PC-9 (cell line): ENCODE measurements around the gene SAMD5. TPM values are rescaled to one million over a fixed set of nuclear protein-coding genes. Genes with fewer than 3 reads are reported as not detected.
A peak's percentile ranks its signal among the peaks of the same experiment; 100 is the strongest.

ENCODE experiments used
- BruUV-seq: library from RNA; stranded (reverse); fragments of 400-500 nt; replicated peaks from 2 replicates; lab custom pipeline; 2021; lab: Mats Ljungman, UMichigan
- CTCF ChIA-PET: fragments of 300-600 bp; sonication (Branson Sonifier 250); formaldehyde crosslinking; loops from one replicate; lab custom pipeline; 2022; ENCODE audit warnings: antibody characterized with exemption; lab: Charles Lee
- POLR2A ChIA-PET: fragments of 300-600 bp; sonication (Branson Sonifier 250); formaldehyde crosslinking; loops from one replicate; lab custom pipeline; 2022; ENCODE audit warnings: antibody characterized with exemption; ENCODE audit not compliant: unreplicated experiment; lab: Charles Lee
- DNase-seq, 2 experiments: peaks; one replicate each; pipeline versions ENCODE4 v3.0.0 to v3.0.0-alpha.2; 2015 to 2022; ENCODE audit warnings: mixed read lengths in 1 of 2
- H2AFZ ChIP-seq: fragments of 200-600 bp; sonication (generic); 2 replicates; pipeline ENCODE4 v1.8.1; 2017; ENCODE audit warnings: antibody characterized with exemption
- H3F3A ChIP-seq: fragments of 200-600 bp; sonication (generic); 2 replicates; pipeline ENCODE4 v1.8.1; 2017; ENCODE audit warnings: antibody characterized with exemption, mild to moderate bottlenecking, low read depth; ENCODE audit not compliant: insufficient read depth
- H3K27ac ChIP-seq: fragments of 200-600 bp; sonication (generic); 2 replicates; pipeline ENCODE4 v1.6.1; 2016; ENCODE audit warnings: mixed run types
- H3K27me3 ChIP-seq: fragments of 200-600 bp; sonication (generic); 2 replicates; pipeline ENCODE4 v1.6.1; 2016; ENCODE audit warnings: low read depth, mixed run types; ENCODE audit not compliant: insufficient read depth
- H3K36me3 ChIP-seq: fragments of 200-600 bp; sonication (generic); 2 replicates; pipeline ENCODE4 v1.6.1; 2016; ENCODE audit warnings: low read depth, mixed run types
- H3K4me1 ChIP-seq: fragments of 200-600 bp; sonication (generic); replicated peaks from 2 replicates; pipeline ENCODE4 v1.6.1; 2016; ENCODE audit warnings: mixed run types; ENCODE audit not compliant: insufficient read depth
- H3K4me2 ChIP-seq: fragments of 200-600 bp; sonication (generic); 2 replicates; pipeline ENCODE4 v1.6.1; 2017; ENCODE audit warnings: mixed run types
- H3K4me3 ChIP-seq: fragments of 200-600 bp; sonication (generic); 2 replicates; pipeline ENCODE4 v1.6.1; 2016; ENCODE audit warnings: mixed run types
- H3K79me2 ChIP-seq: fragments of 200-600 bp; sonication (generic); 2 replicates; pipeline ENCODE4 v1.6.1; 2017; ENCODE audit warnings: low read depth, mixed run types
- H3K9me2 ChIP-seq: fragments of 200-600 bp; sonication (generic); 2 replicates; pipeline ENCODE4 v1.8.1; 2017; ENCODE audit warnings: mild to moderate bottlenecking; ENCODE audit not compliant: insufficient read depth
- H3K9me3 ChIP-seq: fragments of 200-600 bp; sonication (generic); 2 replicates; pipeline ENCODE4 v1.8.1; 2016; ENCODE audit warnings: low read depth; ENCODE audit not compliant: insufficient read depth
- H4K20me1 ChIP-seq: fragments of 200-600 bp; sonication (generic); 2 replicates; pipeline ENCODE4 v1.8.1; 2017; ENCODE audit not compliant: insufficient read depth
- EZH2 ChIP-seq: fragments of 200-600 bp; sonication (generic); IDR thresholded peaks from 2 replicates; pipeline ENCODE4 v1.8.0; 2017; ENCODE audit warnings: antibody characterized with exemption, low read depth
- intact Hi-C: fragments of 100-400 bp; cut with micrococcal nuclease; formaldehyde crosslinking; loops from one replicate; pipeline ENCODE4 v1.10.0; 2022; ENCODE audit not compliant: unreplicated experiment
- total RNA-seq: library from RNA; stranded (reverse); gene quantifications from 2 replicates; pipeline ENCODE4 v1.2.3, GENCODE V29; 2021
- TF ChIP-seq, protein P1 (sequence below): fragments of 200-600 bp; sonication (generic); conservative IDR thresholded peaks from 2 replicates; pipeline ENCODE4 v1.6.1; 2017; ENCODE audit warnings: mixed run types, antibody characterized with exemption, mild to moderate bottlenecking, moderate library complexity

The SAMD5 gene
- total RNA-seq, 1 experiment from 2014 or later, result 1.2 TPM

DNA sequence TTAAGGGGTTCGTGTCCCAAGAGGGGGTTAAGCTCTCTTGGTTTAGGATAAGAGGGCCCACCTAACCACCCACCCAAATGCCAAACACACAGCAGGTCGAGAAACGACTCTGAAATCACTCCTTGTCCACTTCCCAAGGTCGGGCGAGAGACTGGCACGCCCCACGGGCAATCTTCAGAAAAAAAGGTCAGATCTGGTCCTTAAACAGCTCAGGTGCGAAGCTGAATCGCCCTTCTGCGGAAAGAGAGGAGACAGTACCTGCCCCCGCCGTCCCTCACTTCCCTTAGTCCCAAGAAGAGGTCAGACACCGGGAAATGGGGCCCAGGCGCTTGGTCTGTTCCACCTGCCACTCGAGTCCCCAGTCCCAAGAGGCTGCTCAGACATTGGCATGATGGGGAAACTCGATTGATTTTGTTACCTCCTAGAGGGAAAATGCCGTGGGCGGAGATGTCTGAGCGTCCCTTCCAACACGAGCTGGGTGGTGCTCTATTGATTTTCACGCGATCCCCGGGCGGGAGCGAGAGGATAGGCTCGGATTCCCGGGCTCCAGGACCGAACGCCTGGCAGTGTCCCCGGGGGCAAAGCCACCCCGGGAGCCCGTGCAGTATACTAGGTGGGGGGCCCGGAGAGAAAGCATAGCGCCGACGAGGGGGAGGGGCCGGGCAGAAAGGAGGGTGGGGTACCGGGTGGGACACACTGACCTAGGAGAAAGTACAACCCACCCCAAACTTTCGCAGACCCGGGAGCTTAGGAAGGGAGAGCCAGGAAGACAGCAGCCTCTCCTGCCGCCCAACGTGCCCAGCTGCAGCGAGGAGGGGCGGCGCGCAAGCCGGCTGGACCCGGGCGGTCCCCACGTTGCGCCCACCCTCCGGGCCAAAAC, 1.1 kb upstream of the SAMD5 start:
- no TSS peak for BruUV-seq
- H3K9me3 ChIP-seq, result no peaks in the 10 kb centered on the region
- H3K36me3 ChIP-seq, result no peaks in the 10 kb centered on the region
- DNase-seq, result peak in 1 of 2 experiments; percentile 9
- peak overlapping the region; percentile 87 for H3K4me3 ChIP-seq
- no peaks in the 10 kb centered on the region for H3K27me3 ChIP-seq
- H3F3A ChIP-seq, result no peaks in the 10 kb centered on the region
- ChIA-PET POLR2A (interaction anchor here (0.6 kb wide), 2 partner anchors 359 to 393 kb away, joined by 5 read pairs; no protein-coding TSS in a partner anchor), CTCF (interaction anchor here (0.6 to 0.9 kb wide), 6 partner anchors 140 to 744 kb away, joined by 3 to 6 read pairs (median 3); no protein-coding TSS in a partner anchor)
- H4K20me1 ChIP-seq, result no peaks in the 10 kb centered on the region
- H3K9me2 ChIP-seq, result no peaks in the 10 kb centered on the region
- TF ChIP-seq, protein P1, sequence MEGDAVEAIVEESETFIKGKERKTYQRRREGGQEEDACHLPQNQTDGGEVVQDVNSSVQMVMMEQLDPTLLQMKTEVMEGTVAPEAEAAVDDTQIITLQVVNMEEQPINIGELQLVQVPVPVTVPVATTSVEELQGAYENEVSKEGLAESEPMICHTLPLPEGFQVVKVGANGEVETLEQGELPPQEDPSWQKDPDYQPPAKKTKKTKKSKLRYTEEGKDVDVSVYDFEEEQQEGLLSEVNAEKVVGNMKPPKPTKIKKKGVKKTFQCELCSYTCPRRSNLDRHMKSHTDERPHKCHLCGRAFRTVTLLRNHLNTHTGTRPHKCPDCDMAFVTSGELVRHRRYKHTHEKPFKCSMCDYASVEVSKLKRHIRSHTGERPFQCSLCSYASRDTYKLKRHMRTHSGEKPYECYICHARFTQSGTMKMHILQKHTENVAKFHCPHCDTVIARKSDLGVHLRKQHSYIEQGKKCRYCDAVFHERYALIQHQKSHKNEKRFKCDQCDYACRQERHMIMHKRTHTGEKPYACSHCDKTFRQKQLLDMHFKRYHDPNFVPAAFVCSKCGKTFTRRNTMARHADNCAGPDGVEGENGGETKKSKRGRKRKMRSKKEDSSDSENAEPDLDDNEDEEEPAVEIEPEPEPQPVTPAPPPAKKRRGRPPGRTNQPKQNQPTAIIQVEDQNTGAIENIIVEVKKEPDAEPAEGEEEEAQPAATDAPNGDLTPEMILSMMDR, result no peak
- no peak for TF ChIP-seq EZH2
- H3K27ac ChIP-seq, result no peak overlapping the region
- H3K4me1 ChIP-seq, result peaks cover 6% of the 10 kb centered on the region; the same call in 1 of the 2 replicates
- intact Hi-C loops, result loop anchor here (2.0 to 5.0 kb wide), 5 partner anchors 605 to 957 kb away; no protein-coding TSS in a partner anchor
- no peaks in the 10 kb centered on the region for H3K79me2 ChIP-seq
- H3K4me2 ChIP-seq, result peak overlapping the region; percentile 96
- H2AFZ ChIP-seq, result peak overlapping the region; percentile 96

DNA sequence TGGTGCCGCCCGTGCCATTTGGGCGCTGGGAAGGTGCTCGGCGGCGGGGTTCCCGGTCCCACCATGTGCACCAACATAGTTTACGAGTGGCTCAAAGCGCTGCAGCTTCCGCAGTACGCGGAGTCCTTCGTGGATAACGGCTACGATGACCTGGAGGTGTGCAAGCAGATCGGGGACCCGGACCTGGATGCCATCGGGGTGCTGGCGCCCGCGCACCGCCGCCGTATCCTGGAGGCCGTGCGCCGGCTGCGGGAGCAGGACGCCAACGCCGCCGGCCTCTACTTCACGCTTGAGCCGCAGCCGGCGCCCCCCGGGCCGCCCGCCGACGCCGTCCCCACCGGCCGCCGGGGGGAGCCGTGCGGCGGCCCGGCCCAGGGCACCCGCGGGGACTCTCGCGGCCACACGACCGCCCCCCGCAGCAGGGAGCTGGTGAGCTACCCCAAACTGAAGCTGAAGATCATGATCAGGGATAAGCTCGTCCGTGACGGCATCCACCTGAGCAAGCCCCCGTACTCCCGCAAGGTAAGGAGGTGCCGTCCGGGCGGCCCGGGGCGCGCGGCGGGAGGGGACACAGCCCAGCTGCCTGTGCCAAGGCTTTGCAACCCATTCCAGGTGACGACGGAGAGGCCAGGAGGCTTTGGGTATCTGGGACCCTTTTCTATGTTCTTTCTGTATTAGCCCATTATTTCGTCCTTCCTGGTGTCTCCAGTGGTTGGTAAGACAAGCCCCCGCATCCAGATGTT, 547 bp downstream of the SAMD5 start:
- Histone ChIP-seq H3K79me2 (no peaks in the 10 kb centered on the region), H3K9me2 (no peaks in the 10 kb centered on the region), H3F3A (no peaks in the 10 kb centered on the region), H3K27ac (no peak overlapping the region), H4K20me1 (no peaks in the 10 kb centered on the region), H2AFZ (no peak overlapping the region), H3K27me3 (no peaks in the 10 kb centered on the region), H3K4me3 (peak overlapping the region; percentile 87; the same call in 1 of the 2 replicates), H3K4me2 (peak overlapping the region; percentile 96), H3K9me3 (no peaks in the 10 kb centered on the region), H3K36me3 (no peaks in the 10 kb centered on the region), H3K4me1 (peaks cover 6% of the 10 kb centered on the region; the same call in 1 of the 2 replicates)
- DNase-seq, result no peak
- TF ChIP-seq, protein P1, result no peak
- no peak for TF ChIP-seq EZH2
- BruUV-seq, result no TSS peak
- intact Hi-C loops, result loop anchor here (5.0 kb wide), 3 partner anchors 658 to 798 kb away; no protein-coding TSS in a partner anchor
- POLR2A ChIA-PET, result no interaction called here
- CTCF ChIA-PET, result no interaction called here

DNA sequence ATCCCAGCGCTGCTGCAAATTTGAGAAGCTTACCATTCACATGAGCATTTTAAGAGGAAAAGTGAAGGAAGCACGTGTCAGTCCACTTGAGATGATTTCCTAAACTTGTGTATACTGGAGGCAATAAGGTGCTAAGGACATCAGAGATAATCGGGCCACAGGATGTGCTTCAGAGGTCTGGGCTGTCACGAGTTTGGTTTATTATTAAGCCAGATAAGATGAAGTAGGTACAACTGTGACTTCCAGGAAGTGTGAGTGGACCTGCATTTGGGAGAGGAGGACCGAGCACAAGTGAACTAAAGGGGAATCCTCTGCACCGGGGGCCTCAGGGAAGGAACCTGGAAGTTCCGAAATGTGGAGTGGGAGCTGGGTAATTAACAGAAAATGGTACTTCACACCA, 1.4 kb downstream of the SAMD5 start:
- intact Hi-C loops, result loop anchor here (5.0 kb wide), 3 partner anchors 657 to 797 kb away; no protein-coding TSS in a partner anchor
- Histone ChIP-seq H3K9me2 (no peaks in the 10 kb centered on the region), H3K4me2 (no peak overlapping the region), H3F3A (no peaks in the 10 kb centered on the region), H3K27ac (no peak overlapping the region), H4K20me1 (no peaks in the 10 kb centered on the region), H3K4me3 (no peak overlapping the region), H2AFZ (no peak overlapping the region), H3K36me3 (no peaks in the 10 kb centered on the region), H3K9me3 (no peaks in the 10 kb centered on the region), H3K27me3 (no peaks in the 10 kb centered on the region), H3K79me2 (no peaks in the 10 kb centered on the region), H3K4me1 (peaks cover 6% of the 10 kb centered on the region; the same call in 1 of the 2 replicates)
- no peak for DNase-seq
- TF ChIP-seq, protein P1, result no peak
- no peak for TF ChIP-seq EZH2
- BruUV-seq, result no TSS peak
- ChIA-PET CTCF (interaction anchor here (0.6 kb wide), 1 partner anchor 308 kb away, joined by 4 read pairs; no protein-coding TSS in a partner anchor), POLR2A (interaction anchor here (0.5 to 0.6 kb wide), 2 partner anchors 255 to 1143 kb away, joined by 4 to 10 read pairs; no protein-coding TSS in a partner anchor)
